HG02798 (cell line): ENCODE data around the gene ANTKMT.
"Not testable (repeated sequence)": the region's sequence is repeated elsewhere in the genome, so short reads cannot be mapped to it uniquely, and the experiment has no call there.

Source experiments
- ATAC-seq: cut with Tn5 transposase; IDR thresholded peaks from one replicate; pipeline ENCODE4 v1.9.1; 2021; ENCODE audit warnings: mild to moderate bottlenecking; ENCODE audit not compliant: unreplicated experiment, poor library complexity

ANTKMT gene

GRCh38 chr16:680967-681745 lies 39.8 kb upstream of the ANTKMT start:
- no peak for ATAC-seq

- no peak for ATAC-seq
These were observed 39.1 kb upstream of the ANTKMT start for GRCh38 chr16:681746-682427.

- ATAC-seq: no peak
These were observed 38.2 kb upstream of the ANTKMT start for GRCh38 chr16:682493-683395.

- ATAC-seq: no peak
These were observed 37.4 kb upstream of the ANTKMT start for GRCh38 chr16:683396-684070.

GRCh38 chr16:684071-684794 lies 36.7 kb upstream of the ANTKMT start, which contains the start of gene JMJD8:
Gene JMJD8 (minus strand): TSS chr16:684334. CDS start chr16:684319, 15 bp downstream.
- peak; percentile 75 for ATAC-seq

- no peak for ATAC-seq
These were observed 35.8 kb upstream of the ANTKMT start for GRCh38 chr16:684961-685696.

- ATAC-seq: no peak
These were observed 35.0 kb upstream of the ANTKMT start for GRCh38 chr16:685967-686366.

GRCh38 chr16:686459-687260 lies 34.3 kb upstream of the ANTKMT start:
- ATAC-seq: no peak

- no peak for ATAC-seq
These were observed 33.4 kb upstream of the ANTKMT start for GRCh38 chr16:687499-687898.

GRCh38 chr16:689175-689897 lies 31.6 kb upstream of the ANTKMT start:
- ATAC-seq: no peak

- ATAC-seq: not testable (repeated sequence)
These were observed 29.7 kb upstream of the ANTKMT start for GRCh38 chr16:691242-691641.

GRCh38 chr16:692356-693108 lies 28.4 kb upstream of the ANTKMT start:
- ATAC-seq: no peak

GRCh38 chr16:693364-693763 lies 27.6 kb upstream of the ANTKMT start:
- ATAC-seq: no peak

- ATAC-seq: no peak
These were observed 27.2 kb upstream of the ANTKMT start for GRCh38 chr16:693766-694165.

GRCh38 chr16:694187-694862 lies 26.6 kb upstream of the ANTKMT start:
- ATAC-seq: no peak

- no peak for ATAC-seq
These were observed 26.0 kb upstream of the ANTKMT start for GRCh38 chr16:694863-695354.
